Measurements from ENCODE around the gene FEZF1.
"Not testable (repeated sequence)": the region's sequence is repeated elsewhere in the genome, so short reads cannot be mapped to it uniquely, and the experiment has no call there.

Gene FEZF1

DNA sequence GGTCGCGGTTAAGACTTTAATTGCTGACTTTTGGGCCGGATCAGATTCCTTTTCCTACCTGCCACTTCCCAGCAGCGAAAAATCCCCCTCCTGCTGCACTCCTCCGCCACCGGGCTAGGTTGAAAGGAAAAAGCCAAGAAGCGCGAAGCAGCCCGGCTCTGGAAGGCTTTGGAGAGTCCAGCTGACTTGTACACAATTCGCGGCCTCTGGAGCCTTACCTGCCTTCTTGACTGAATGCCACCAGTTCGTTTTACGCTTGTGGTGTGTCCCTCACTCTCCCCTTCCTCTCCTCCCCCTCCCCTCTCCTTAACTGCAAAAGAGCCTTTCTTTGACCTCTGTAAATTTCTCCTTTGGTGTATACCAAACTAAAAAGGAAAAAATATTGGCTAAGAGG is 2.7 kb upstream of the FEZF1 start:
- DNase-seq (ENCODE audit: low read depth in 2 of 2) = no peak

DNA sequence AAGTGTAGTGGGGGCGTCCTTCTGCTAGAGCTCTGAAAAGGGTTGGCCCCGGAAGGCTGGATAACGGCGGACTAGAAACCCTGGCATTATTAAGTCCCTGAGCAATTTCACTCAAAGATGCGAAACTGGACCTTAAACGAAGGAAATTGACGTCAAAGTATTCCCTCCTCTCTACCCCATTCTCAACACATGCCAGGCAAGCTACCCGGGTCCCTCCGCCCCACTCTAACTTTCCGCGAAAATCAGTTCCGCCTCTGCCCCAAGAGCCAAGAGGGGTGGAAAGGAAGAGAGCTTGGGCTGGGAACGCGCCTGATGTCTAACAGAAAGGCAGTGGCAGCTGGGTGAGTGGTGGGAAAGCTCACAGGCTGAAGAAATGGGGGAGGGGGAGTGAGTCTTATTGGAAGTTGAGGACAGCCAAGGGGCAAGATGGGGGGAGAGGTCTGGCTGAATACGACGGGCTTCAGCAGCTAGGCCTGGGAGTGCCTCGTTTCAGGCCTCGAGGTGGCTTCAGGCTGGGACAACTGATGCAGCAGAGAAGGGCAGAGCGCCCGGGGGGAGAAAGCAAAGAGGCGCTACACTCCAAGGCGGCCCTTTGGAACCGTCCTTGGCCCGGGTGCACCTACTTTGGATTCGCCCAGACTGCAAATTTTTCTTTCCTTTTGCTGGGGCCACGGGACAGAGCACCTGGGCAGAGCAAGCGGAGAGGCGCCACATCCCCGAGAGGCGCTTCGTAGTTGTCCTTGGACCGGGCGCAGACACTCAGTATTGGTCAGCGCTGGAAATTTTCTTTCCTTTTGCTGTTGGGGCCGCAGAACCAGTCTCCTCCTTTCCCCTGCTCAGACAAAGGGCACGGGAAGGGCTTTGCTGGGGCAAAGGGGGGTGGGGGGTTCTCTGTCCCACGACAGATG is 2.0 kb upstream of the FEZF1 start:
- DNase-seq (ENCODE audit: low read depth in 2 of 2) = no peak

DNA sequence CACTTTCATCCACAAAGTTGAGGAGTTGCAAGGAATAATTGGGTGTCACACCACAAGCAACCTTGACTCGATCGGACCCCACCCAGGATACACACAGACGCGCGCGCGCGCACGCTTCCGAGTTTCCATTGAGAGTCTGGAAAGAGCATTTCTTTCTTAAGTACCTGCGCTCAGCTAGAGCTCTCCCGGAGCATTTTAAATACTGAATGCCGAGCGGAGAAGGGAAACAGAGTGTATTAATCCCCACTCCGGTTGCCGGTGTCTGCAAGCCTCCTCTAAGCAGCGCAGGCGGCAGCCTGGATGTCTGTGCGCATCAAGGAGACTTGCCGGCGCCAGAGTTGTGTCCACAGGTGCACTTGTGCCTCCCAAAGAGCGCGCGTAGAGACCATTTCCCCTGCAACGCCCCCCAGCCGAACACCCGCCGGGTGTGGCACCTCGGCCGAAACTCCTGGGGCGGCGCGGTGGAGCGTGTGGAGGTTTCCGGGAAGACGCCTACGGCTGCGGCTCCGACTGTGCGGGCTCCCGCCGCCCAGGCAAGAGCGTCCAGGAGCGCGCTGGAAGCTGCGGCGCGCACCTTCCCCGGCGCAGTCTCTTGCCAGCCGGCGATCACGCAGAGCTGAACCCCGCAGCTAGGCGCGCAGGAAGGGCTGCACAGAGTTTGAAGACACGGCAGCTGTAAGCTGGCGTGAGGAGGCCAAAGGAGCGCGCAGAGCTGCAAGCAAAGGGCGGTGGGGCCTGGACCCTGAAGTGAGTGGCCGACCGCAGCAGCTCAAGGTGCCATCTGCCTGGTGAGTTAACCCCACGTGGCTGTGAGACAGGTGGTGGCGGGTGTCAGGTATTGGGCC is 1.1 kb upstream of the FEZF1 start:
- no peak for DNase-seq (ENCODE audit: low read depth in 2 of 2)

DNA sequence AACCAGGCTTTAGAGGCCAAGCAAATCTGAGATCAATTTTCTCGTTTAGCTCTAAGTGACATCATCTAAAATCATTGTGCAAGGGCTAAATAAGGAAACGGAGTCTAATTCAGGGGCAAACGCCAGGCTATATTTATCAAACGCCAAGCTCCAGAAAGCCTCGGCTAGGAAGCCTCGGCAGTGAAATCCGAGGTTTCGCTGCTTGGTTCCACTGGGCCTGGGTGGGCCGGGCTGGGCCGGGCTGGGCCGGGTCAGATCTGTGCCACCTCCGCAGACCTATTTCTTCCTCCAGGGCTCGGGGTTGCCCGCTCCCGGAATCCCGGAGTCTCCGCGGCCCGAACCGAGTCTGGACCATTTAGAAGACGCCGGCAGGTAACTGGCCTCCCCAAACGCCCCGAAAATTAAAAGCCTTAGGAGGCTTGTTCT is 459 bp upstream of the FEZF1 start:
- no peak for DNase-seq (ENCODE audit: low read depth in 2 of 2)

DNA sequence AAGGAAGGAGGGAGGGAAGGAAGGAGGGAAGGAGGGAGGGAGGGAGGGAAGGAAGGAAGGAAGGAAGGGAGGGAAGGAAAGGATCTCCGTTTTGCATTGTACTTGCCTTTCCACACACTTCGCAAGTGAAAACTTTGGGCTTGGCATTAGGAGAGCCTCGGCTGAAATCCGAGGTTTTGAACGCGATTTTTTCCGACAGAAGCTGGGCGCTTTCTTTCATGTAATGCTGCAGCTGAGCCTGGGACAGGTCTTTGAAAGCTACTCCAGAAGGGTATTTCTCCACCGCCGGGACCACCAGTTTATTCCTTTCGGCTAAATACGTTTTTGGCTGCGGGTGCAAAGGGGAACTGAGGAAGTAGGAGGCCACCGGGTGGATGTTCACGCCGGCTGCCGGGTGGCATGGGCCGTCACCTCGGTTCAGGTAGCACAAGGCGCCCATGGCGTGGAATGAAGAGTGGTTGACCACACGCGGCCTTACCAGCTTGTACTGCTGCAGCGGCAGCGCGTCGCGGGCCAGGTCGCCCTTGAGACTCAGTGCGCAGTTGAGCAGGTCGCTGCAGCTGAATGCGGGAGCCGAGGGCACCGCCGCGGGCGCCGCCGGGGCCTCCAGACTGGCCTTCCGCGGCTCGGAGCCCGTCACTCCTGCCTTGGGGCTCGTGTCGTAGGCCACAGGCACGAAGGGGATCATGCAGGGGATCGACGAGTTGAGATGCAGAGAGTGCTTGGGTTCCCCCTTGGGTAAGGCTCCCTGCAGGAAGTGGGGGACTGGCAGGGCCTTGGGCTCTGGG is 825 bp downstream of the FEZF1 start:
- no peak for DNase-seq (ENCODE audit: low read depth in 2 of 2)

DNA sequence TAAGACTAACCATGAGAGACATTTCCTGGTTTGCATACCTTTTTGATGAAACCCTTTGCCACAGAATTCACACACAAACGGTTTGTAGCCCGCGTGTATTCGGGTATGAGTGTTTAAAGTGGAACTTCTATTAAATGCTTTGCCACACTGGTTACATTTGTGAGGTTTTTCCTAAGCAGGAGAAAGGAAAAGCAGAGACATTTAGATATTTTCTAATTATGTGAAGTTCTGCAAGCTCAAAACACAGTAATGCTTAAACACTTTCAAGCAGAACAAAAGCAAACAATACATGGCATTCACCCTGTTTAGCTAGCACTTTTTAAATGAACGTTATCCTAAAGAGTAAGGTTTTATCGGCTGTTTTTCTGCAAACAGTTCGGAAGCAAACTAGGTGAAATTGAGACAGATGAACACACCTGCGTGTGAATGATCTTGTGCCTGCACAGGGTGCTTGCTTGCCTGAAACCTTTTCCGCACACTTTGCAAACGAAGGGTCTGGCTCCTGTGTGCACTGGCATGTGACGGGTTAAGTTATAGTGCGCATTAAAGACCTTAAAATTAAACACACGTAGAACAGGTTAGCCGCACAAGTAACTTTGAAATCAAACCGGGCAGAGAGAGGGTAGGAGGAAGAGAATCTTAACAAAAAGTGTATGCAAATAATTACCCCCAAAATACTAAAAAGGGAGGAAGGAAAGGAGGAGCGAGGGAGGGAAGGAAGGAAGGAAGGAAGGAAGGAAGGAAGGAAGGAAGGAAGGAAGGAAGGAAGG is 1.6 kb downstream of the FEZF1 start:
- no peak for DNase-seq (ENCODE audit: low read depth in 2 of 2)

DNA sequence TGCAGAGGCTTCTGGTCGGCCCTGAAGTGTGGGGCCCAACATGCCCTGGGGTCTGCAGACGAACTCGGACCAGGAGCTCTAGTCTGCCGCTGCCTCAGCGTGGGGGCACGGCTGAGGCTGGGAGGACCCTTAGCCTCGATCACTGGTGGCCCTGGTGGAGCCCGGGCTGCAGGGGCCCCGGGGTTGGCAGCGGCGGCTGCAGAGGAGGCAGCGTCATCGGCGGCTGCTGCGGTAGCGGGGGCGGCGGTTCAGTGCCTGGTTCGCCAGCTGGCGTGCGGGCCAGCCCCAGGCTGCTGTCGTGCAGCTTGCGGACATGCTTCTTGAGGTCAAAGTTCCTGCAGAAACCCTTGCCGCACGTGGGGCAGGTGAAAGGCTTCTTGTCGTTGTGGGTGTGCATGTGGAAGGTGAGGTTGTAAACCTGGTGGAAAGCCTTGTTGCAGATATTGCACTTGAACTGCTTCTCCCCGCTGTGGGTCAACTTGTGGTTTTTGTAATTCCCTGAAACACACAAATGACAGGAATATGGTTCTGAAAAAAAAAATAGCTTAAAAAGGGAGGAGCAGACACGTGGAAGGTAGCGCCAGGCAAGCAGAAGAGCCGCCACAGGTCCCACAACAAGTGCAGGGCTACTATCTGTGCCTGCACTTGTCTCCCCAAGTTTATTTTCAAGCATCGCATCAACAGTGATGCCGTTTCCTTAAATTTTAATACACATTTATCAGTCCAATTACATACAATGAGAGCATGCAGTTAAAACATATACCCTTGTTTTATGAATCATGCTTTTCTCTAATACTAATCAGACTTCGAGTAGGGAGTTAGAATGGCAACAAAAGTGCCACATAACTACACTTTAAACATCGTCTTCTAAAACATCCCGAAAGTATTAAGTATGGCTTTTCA is 2.4 kb downstream of the FEZF1 start:
- no peak for DNase-seq (ENCODE audit: low read depth in 2 of 2)

DNA sequence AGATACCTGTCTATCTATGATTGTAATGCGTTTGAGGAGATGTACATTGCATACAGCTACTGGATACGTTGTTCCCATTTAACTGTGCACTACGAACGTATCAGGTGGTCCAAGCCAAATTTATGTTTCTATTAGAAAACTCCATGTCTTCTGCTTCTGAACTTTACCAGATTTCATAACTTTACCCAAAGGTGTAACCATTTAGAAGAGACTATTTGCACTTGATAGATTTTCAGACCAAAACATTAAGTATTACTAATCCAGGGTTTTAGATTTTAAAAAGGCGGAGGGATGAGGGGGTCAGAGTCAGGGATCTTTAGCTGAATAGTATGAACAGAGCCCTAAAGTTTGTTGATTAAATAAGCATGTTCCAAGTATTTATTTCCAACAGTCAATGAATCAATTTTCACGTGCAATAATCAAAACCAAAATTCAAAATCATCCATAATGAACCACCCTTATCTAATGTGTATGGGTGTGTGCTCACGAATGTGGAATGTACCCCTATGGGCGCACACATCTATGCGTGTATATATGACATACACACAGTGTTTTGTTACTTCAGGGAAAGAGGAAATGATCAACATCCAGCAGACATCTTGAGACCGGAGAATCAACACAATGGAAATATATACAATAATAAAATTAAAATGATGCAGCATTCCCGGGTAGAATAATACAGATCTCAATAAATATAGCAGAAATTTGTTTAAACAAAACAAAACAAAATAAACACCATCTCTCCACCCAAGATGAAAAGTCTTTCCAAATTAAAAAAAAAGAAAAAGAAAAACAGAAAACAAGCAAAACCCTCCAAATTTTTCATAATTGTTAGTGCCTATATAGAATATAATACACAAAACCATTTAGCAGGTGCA is 3.4 kb downstream of the FEZF1 start:
- DNase-seq (ENCODE audit: low read depth in 2 of 2) = no peak

DNA sequence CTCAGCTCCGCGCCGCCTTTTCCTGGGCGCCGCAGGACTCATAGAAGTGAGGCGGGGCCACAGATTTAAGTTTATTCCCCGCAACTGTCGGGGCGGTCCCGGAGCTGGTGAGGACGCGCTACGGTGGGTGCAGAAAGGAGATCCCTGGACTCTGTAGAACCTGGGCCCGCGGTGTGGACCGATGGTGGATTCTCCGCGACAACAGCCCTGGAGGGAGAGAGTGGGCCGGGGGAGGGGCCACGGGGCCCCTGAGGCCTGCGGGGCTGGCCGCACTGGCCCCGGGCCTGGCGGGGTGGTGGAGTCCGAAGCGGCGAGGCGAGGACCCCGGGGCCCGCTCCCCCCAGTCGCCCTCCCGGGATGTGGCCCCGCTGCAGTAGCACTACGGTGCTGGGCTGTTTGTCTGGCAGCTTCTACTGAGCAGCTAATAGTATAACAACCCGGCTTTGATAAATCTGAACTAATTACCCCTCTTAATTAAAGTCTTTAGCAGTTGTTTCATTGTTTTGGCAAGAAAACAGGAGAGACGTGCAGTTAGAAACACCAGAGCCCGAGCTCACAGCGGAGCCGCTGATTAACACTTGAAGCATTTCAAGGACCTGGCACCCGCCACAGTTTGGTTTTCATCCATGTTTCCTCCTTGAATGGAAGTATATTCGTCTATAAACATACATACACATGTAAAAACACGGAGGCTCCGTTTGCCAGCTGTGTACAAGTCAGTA is 4.2 kb downstream of the FEZF1 start:
- DNase-seq (ENCODE audit: low read depth in 2 of 2) = no peak

DNA sequence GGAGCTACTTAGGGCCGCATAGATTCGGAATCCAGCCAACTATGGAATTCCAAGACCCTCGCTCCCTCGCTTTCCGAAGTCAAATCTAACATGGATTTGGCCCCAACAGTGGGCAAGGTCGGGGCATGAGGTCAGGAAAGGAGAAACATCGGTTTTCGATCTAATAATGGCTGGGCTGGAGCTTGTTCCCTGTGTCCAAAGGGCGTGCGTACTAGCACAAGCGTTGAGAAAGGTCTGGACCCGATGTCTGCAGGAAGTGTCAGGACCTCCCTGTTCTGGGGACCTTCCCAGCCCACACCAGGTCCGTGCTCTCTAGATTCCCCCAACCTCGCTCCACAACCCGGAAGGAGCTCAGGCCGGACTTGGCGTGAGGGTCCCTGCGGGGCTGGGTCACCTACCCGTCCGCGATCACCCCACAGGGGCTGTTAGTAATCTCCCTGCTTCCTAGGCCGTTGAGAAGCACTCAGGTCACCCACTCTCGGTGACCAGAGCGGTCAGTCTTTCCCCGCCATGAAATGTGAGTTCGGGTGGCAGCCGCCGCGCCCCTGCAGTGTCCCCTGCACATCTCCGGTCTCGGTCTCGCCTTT is 4.8 kb downstream of the FEZF1 start:
- no peak for DNase-seq (ENCODE audit: low read depth in 2 of 2)

DNA sequence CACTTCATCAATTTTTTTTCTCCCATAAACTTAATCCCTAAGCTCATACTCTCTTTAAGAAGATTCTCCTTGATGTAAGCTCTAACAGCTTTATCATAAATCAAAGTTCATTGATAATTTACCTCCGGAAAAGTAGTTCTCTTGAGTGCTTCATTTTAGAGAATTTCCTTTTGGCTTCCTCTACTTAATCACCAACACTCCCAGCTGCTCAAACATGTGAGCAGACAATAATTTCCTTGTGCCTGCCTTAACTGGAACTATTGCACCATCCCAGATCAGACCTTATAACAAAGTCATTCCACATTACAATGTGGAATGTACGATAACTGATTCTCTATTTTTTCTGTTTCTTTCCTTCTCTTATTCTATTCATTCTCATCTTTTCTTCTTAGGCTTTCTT is 5.9 kb downstream of the FEZF1 start:
- no peak for DNase-seq (ENCODE audit: low read depth in 2 of 2)

DNA sequence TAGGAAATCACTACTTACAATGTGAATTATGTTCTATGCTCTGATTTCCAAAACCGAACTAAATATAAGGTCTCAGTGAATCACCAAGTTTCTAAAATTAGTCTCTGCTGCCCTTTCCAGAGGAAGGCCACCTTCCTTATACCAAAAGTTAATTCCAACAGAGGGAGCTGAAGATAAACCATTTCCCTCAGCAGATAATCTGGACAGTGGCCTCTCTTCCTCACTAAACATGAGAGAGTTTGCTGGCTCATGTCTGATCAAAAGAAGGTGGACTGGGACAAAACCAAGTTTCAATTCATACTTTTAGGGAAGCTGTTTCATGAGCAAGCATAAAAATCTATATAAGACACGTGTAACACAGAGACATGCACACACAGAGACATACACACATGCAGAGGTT is 6.4 kb downstream of the FEZF1 start:
- no peak for DNase-seq (ENCODE audit: low read depth in 2 of 2)

DNA sequence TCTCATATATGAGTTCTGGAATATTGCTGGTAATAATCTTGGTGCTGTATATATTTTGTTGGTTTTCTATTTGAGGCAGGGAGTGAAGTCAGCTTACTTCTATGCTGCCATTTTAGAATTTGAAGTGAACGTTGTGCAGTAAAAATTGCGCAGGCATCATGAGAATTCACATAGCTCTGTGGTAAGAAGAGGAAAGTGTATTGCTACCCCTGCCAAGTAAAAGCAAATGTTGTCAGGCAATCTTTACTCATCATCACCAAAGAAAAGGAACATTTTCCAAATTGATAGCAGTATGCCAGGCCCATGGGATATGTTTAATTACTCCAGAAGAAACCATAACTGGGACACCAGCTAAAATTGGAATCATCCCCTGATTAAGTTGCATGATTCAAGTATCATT is 13.4 kb downstream of the FEZF1 start:
- no peak for DNase-seq (ENCODE audit: low read depth in 2 of 2)

DNA sequence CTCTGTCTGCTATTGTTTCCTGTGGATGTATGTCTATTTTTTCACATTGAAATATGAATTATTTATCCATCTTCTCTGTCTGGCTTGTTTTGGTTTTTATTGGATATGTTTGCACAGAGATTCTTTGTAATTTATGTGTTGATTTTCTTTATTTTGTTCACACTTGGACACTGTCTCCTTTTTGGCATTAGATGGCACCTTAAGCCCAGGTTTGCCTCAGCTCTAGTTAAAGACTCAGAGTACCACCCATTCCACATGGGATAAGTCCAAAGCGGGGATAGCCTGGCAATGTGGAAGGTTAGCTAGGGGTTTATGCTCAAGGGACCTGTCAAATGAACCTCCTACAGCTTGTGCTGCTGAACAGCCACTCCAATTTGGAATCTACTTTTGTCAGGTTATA is 14.1 kb downstream of the FEZF1 start:
- no peak for DNase-seq (ENCODE audit: low read depth in 2 of 2)

DNA sequence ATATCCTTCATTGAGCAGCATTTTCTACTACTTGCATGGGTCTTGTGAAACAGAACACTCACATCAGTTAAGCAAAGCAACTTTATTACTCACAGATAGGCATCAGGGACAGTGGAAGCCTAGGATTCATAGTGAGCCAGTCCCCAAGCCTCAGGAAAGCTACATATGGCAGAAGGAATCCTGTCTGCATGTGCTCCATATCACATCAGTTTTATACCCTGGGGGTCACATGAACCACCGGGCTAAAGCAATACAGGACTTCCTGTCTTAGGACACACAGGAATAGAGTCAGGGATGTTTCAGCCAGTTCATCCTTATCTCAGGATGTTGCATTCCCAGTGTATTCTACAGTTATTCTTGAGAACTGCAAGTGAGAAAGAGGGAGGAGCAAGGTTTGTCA is 15.1 kb downstream of the FEZF1 start:
- DNase-seq (ENCODE audit: low read depth in 2 of 2) = no peak

DNA sequence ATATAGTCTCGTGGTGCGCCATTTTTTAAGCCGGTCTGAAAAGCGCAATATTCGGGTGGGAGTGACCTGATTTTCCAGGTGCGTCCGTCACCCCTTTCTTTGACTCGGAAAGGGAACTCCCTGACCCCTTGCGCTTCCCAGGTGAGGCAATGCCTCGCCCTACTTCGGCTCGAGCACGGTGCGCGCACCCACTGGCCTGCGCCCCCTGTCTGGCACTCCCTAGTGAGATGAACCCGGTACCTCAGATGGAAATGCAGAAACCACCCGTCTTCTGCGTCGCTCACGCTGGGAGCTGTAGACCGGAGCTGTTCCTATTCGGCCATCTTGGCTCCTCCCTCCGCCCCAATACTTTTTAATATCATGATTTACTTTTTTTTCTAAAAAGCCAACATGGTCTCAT is 19.9 kb downstream of the FEZF1 start:
- DNase-seq (ENCODE audit: low read depth in 2 of 2) = not testable (repeated sequence)

DNA sequence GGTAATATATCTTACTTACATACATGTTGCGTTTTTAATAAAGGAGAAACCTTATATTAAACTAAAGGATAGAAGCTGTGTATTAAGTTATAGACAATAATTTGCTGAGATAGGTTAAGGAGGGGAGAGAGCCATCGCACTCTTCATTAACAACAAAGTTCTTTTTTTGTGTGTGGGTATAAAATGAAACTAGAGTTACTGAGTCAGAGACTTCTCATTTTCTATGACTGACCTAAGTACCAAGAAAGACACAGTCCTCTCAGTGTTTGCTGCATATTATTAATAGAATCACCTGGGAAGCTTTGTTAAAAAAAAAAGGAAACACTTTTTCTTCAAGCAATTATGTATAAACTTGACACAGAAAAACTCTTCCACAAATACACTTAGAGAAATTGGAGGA is 31.4 kb downstream of the FEZF1 start:
- no peak for DNase-seq (ENCODE audit: low read depth in 2 of 2)

DNA sequence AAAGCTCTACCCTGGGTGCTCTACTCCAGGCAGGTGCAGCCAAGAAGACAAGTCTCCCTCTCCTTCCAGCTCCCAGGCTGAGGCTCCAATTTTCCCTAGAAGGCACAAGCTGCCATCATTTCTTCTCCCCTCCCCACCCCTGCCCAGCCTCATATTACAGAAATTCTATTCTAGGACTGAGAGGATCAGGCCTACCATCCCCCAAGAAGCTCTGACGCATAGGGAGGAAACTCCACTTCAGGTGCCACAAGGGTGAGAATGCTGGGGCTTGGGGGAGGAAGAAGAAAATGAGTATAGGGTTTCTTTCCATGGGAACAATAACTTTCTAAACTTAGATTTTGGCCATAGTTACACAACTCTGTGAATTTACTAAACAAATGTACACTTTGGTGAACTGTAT is 35.3 kb downstream of the FEZF1 start:
- DNase-seq (ENCODE audit: low read depth in 2 of 2) = no peak
